ENCODE measurements around the gene SYT12.

The SYT12 gene

DNA sequence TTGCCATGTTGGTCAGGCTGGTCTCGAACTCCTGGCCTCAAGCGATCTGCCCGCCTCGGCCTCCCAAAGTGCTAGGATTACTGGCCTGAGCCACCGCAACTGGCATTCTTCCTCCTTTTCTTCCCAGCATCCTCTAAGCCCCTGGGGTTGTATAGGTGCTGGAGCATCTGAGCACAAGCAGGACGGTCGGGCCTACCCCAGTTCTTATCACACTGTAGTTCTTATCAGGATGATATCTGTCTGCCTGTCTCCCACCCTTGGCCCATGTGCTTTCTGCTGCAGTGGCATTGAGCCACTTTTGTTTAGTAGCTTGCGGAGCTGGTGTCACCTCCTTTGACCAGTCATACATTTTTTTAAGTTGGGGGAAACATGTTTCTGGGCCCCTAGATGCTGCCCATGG, 35.6 kb downstream of the SYT12 start:
- DNase-seq: no peak

- no peak for DNase-seq
Observed at GRCh38 chr11:67059671-67060070, 36.7 kb downstream of the SYT12 start.

DNA sequence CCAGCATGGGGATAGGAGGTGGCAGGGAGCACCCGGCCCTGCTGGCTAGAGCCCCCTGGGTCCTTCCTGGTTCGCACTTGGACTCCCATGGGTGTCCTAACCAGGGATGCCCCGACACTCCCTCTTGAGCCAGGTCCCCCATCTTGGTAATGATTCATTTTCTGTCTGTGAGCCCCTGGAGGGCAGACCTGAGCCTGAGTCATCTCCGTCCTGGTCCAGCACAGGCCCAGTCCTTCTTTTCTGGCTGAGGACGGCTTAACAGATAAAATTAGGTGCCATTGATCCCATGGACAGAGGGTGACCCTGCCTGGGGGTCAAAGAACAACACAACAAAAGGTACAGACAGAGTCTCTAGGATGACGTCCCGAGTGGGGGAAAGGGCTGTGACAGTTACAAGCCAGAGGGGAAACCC, 37.2 kb downstream of the SYT12 start:
- DNase-seq: no peak

DNA sequence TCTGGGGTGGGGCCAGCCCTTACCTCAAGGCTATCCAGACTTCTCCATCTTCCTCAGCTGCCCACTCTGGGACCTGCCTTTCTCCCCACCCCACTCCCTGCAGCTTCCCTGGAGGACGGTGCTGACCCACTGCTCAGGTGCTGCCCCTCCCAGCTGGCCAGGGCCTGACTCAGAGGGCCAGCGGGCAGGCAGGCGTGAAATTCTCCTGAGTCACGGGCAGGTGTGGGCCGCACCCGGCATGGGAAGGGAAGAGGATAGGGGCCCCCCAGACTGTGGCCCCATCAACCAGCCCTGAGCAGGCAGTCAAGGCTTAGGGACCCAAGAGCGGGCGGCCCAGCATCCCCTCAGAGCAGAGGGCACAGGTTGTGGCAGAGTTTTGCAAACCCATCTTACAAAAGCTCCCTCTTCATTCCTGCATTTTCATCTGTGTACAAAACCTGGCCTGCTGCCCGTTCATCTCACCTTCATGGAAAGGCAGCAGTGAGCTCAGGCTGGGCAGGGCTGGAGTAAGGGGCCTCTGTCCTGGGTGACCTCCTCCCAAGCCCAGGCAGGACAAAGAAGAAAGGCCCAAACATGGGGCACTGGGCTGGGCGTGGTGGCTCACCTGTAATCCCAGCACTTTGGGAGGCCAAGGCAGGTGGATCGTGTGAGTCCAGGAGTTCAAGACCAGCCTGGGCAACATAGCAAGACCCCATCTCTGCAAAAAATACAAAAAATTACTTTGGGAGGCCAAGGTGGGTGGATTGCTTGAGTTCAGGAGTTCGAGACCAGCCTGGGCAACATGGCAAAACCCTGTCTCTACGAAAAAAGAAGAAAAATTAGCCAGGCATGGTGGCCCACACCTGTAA, 39.8 kb downstream of the SYT12 start:
- DNase-seq: no peak

- DNase-seq: no peak
Observed at GRCh38 chr11:67066333-67066709, 43.4 kb downstream of the SYT12 start.

DNA sequence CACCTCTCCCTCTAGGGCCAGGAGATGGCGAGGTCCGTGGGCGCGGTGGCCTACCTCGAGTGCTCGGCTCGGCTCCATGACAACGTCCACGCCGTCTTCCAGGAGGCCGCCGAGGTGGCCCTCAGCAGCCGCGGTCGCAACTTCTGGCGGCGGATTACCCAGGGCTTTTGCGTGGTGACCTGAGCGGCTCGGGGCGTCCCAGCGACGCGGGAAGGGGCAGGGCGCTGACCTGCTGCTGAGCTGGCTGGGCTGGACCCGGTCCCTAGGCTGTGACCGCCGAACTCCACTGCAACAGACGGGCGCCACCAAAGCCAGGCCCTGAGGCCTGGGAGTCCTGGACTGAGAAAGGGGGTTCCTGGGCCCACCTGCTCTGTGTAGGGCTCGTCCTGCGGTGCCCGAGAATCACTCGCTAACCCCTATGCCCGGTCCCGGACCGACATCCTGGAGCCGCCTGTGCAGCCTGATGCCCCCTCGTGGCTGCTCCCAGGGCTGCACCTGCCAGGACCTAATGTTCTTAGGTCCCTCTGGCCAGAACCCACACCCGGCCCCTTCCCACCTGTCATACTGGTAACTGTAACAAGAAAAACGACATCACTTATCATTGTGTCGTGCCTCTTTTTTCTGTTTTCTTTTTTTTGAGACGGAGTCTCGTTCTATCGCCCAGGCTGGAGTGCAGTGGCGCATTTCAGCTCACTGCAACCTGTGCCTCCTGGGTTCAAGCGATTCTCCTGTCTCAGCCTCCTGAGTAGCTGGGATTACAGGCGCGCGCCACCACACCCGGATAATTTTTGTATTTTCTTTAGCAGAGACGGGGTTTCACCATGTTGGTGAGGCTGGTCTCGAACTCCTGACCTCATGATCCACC, 48.7 kb downstream of the SYT12 start:
- DNase-seq: no peak

DNA sequence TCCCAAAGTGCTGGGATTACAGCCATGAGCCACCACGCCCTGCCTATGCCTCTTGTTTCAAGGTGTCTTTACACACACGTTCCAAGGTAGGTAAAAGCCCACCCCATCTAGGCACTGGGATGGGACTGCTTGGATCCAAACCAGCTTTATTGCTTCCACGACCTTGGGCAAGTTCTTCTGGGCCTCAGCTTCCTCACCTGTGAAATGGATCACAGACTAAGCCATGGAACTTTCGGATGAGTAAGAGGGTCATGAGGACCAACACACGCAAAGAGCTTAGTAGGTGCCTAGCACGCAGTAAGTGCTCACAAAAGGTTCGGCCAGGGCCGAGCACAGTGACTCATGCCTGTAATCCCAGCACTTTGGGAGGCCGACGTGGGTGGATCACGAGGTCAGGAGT, 49.4 kb downstream of the SYT12 start:
- DNase-seq: no peak

GRCh38 chr11:67073908-67074307, 51.0 kb downstream of the SYT12 start:
- no peak for DNase-seq

DNA sequence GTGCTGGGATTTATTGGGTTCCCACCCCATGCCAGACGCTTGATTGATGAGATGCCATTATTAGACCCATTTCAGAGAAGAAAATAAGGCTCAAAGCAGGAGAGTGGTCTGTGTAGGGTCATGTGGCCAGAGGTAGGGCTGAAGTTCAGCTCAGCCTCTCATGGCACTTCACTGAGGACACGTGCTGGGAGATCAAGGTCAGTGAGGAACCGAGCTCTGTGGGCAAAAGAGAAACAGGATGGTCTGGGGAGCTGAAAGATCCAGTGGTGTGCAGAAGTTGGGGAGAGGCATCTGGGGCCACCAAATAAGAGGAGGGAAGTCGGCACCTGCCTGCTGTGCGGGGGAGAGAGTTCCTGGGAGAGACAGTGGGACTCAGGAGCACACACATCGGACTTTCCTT, 53.3 kb downstream of the SYT12 start:
- no peak for DNase-seq

GRCh38 chr11:67079065-67079705, 56.3 kb downstream of the SYT12 start:
- no peak for DNase-seq

DNA sequence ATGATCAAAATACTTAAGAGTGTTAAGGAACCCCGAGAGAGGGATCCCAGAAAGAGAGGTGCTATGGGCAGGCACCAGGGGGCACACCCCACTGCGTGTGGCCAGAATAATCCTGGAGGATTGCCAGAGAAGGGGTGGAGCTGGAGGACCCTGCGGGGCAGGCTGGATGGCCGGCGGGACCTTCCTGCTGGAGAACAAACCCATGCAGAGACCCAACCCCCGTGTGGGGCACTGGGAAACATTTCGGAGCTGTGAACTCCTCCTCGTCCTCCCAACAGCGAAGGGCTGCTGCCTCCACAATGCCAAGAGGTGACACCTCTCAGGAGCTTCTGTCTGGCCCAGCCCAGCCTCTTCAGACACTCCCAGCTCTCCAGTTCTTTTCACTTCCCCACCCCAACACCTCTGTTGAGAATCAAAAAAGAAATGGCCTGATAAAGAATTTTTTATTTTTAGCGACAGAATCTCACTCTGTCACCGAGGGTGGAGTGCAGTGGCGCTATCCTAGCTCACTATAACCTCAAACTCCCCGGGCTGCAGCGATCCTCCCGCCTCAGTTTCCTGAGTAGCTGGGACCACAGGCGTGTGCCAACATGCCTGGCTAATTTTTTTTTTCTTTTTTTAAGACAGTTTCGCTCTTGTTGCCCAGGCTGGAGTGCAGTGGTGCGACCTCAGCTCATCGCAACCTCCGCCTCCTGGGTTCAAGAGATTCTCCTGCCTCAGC, 59.3 kb downstream of the SYT12 start:
- no peak for DNase-seq

- DNase-seq: no peak
Observed at GRCh38 chr11:67083786-67084366, 60.9 kb downstream of the SYT12 start.

- no peak for DNase-seq
Observed at GRCh38 chr11:67085617-67086016, 62.7 kb downstream of the SYT12 start.

GRCh38 chr11:67090717-67091116, 67.8 kb downstream of the SYT12 start:
- DNase-seq: no peak

GRCh38 chr11:67095214-67095507, 72.2 kb downstream of the SYT12 start:
- no peak for DNase-seq

- DNase-seq: no peak
Observed at GRCh38 chr11:67098799-67099429, 76.0 kb downstream of the SYT12 start.

DNA sequence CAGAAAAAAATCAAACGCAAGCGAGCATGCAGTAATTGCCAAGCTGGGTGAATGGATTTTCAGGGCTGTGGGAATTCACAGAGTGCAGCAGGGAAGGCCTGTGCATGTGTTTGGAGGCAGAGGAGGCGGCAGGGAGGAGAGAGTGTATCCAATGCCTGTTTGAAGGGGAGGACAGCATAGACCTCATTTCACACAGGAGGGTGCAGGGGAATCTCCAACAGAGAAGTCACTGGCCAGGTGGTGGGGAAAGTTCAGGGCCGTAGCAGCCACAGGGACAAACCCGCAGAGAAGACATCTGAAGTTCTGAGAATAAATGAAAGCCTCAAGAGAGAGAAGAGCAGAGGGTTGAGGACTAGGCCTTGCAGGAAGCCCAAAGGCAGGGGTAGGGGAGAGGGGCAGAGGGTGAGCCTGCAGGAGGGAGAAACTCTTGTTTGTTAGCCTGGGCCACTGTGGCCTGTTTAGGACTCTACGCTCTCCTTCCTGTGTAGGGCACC, 76.9 kb downstream of the SYT12 start:
- DNase-seq: no peak
